ENCODE measurements around the gene CRY2.
A peak's percentile ranks its signal among the peaks of the same experiment; 100 is the strongest.

CRY2 gene

DNA sequence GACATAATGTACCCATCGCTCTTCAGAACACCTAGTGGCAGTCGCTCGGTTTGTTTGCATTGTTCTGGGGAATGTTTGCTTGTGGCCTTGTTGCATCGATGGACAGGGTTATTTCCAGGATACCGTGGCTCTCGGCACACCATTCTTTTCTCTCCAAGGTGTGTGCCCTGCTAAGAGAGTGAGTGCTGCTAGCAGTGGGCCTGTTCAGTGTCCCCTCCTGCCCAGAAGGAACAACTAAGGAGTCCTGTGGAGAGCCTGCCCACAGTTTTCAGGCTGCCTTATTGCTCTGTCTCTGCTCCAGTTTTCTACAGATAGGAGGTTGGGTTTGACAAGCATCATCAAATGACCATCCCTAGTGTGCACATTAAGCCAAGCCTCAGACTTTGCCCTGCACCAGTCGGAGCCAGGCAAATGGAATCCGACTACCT is 1.4 kb downstream of the CRY2 start:
- DNase-seq = no peak

DNA sequence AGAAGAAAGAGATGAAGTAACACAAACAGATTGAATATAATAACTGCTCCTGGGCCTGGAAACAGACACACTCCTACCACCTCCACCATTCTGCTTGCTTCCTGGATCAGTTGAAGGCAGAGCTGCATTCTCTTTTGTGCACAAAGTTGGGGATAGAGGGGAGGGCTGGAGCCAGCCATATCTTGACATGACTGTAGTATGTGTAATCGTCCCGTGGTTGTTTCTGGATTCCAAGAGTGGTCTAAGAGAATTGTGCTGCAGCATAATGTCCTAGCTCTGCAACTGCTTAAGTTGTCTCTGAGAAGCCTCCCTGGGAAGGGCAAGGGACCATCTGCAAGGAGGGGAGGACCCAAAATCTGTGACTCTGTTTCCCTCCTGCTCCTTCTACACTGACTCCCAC is 3.2 kb downstream of the CRY2 start:
- DNase-seq = no peak

DNA sequence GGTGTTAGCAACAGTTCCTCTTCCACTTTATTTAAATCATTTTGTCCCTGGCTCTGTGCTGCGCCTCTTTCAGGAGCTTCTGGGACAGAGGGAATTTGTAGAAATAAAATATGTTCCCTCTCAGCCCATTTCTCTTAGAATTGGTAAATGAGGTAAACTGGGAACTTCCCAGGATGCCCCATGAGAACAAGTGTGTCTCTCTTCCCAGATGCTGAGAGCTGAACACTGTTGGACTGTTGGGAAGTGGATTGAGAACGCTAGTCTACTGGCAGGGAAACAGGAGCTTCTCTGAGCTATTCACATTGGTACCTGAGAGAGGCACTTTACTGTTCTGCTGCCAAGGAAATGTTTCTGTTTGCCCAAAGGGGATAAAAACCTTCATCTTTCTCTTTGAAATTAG is 4.0 kb downstream of the CRY2 start:
- DNase-seq = peak; percentile 7 to 21

- peak in 1 of 2 donors; percentile 41 for DNase-seq
These were observed 4.9 kb downstream of the CRY2 start for GRCh38 chr11:45852018-45852711.

DNA sequence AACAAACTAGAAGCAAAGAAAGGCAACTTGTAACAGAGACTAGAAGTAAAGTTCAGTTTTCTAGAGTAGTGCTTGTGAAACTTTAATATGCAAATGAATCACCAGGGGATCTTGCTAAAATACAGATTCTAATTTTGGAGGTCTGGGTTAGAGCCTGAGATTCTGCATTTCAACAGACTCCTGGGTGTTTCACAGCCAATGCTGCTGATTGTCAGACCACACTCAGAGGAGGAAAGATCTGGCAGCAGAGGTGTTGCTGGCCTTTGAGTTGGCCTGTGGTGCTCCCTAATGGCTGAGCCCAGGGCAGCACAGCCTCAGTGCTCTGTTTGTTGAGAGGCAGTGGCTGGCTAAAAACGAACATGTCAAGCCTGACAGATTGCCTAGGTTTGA is 5.4 kb downstream of the CRY2 start:
- DNase-seq = peak; percentile 4 to 48

- no peak for DNase-seq
These were observed 6.3 kb downstream of the CRY2 start for GRCh38 chr11:45853332-45854219.

- DNase-seq = no peak
These were observed 8.0 kb downstream of the CRY2 start for GRCh38 chr11:45855308-45855707.

- no peak for DNase-seq
These were observed 8.8 kb downstream of the CRY2 start for GRCh38 chr11:45856044-45856468.

DNA sequence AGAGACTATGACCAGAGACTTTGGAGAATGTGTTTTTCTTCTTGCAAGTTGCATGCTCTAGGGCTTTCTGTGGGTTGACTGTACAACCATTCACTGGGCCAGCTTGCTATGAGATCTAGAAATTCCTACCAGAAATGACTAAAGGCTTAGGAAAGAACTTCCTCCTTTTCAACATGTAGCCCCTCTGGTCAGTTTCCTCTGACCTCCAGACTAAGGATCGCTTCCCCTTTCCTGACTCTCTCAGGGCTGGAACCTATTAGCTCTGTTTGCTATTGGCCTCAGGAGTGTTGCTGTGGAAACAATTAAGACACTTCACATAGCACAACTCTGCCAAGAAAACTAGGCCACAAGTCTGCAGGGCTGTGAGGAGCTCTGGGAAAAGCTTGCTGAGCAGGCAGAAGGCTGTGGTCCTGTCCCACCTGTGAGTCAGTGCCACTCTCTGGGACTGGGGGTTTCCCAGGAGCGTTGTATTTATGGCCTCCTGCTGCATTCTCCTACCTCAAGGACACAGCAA is 10.7 kb downstream of the CRY2 start:
- peak; percentile 43 to 88 for DNase-seq

DNA sequence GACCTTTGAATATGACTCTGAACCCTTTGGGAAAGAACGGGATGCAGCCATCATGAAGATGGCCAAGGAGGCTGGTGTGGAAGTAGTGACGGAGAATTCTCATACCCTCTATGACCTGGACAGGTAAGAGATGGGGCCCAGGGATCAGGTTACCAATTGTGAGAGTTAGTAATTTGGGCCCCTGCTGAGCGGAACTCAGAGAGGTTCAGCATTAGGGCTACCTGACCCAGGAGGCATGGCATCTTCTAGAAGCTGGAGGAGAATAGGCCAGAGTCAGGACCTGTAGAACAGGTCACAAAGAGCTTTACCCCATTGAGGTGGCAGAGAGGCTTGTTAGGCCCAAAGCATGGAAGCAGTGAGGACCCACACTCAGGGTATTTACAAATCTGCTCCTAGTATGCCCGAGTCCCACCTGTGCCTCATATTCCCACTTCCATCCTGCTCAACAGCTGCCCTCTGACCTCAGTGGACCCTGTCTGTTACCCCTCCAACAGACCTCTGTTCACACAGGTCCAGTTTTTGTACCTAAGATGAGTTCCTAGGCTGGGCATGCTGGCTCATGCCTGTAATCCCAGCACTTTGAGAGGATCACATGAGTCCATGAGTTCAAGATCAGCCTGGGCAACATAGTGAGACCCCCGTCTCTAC is 11.6 kb downstream of the CRY2 start:
- no peak for DNase-seq

DNA sequence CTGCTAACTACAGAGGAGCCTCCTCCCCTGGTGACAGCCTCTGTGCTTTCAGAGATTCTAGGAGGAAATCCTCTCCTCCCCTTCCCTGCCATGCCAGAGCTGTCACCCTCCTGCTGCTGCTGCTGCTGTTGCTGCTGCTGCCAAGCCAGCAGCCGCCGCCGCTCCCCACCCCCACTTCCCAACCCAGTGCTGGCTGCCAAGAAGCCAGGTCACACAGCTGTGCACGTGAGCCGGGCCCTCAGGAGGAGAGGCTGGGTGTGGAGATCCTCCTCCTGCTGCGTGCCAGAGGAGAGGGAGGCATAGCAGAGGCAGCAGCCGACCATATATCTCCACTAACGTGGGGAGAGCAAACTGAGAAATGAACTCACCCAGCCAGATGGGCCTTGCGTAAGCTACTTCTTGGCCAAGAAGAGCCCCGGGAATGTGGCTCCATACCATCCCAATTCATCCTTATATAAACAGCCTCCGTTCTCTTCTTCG is 12.4 kb downstream of the CRY2 start:
- DNase-seq = no peak

- no peak for DNase-seq
These were observed 13.1 kb downstream of the CRY2 start for GRCh38 chr11:45860348-45860747.

DNA sequence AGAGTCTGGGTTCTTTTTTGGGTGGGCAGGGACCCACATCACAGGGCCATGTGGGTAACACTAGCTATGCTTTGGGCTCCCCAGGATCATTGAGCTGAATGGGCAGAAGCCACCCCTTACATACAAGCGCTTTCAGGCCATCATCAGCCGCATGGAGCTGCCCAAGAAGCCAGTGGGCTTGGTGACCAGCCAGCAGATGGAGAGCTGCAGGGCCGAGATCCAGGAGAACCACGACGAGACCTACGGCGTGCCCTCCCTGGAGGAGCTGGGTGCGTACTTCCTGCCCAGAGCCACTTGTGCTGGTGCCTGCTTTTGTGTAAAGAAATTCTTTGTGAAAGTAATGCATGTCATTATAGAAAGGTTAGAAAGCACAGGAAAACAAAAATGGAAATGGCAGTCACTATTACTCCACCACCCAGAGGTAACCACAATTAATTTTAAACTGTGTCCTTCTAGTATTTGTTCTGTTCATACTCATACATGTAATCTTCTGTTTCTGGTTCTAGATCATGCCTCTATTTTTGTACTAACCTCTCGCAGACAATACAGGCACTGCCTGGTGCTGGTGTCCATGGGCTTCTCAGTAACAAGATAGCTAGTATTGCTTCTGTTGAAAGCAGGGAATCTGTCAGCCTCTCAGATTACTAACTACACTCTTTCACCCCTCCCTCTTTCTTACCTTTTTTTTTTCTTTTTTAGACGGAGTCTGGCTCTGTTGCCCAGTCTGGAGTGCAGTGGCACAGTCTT is 13.7 kb downstream of the CRY2 start:
- DNase-seq = no peak

DNA sequence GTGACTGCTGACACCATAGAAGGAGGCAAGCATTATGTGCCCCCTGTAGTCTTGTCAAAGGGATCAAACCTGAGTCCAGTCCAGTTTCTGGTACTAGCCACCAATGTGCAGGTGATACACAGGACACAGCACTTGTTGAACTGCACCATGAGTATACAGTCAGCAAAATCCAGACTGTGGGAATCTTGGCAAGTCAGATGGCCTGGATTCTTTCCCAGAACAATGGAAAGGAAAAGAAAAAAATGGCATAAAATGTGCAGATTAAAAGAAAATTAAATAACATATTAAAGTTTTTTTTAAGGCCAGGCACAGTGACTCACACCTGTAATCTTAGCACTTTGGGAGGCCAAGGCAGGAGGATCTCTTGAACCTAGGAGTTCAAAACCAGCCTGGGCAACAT is 16.8 kb downstream of the CRY2 start:
- no peak for DNase-seq

DNA sequence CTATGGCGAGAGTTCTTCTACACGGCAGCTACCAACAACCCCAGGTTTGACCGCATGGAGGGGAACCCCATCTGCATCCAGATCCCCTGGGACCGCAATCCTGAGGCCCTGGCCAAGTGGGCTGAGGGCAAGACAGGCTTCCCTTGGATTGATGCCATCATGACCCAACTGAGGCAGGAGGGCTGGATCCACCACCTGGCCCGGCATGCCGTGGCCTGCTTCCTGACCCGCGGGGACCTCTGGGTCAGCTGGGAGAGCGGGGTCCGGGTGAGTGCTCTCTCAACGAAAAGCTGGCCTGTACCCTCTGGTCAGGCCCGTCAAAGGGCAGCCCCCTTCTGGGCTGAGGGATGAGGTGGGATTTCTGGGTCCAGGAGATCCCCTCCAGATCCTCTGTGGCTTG is 22.3 kb downstream of the CRY2 start:
- no peak for DNase-seq

DNA sequence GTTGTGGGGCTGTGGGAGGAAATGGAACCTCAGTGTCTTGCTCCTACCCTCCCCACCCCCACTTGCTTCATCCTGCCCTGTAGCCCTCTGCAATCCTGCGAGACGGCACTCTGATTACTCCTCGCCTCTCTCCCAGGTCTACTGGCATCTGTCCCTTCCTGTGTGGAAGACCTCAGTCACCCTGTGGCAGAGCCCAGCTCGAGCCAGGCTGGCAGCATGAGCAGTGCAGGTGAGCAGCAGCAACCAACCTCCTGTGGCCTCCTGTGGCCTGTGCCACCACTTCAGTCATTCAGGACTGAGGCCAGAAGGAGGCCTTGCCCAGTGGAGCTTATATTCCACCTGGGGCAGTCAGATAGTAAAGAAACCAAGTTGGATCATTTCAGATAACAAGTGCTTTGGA is 23.4 kb downstream of the CRY2 start:
- no peak for DNase-seq

DNA sequence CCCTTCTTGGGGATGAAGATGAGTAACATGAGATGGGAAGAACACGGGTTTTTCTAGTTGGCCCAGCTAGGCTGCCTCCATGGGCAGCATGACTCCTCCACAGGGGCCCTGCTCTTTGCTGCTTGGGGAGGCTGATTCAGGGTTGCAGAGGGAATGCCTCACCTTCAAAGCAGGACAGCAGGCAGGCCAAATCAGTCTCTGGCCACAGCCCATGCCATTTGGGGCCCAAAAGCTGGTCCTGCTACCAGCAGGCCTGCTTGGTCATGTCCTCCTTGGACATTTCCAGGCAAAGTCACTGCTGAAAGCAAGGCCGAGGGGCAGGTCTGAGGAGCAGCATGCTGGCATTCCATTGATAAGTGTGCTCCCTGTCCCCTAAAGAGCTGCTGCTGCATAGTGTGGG is 24.4 kb downstream of the CRY2 start:
- no peak for DNase-seq

DNA sequence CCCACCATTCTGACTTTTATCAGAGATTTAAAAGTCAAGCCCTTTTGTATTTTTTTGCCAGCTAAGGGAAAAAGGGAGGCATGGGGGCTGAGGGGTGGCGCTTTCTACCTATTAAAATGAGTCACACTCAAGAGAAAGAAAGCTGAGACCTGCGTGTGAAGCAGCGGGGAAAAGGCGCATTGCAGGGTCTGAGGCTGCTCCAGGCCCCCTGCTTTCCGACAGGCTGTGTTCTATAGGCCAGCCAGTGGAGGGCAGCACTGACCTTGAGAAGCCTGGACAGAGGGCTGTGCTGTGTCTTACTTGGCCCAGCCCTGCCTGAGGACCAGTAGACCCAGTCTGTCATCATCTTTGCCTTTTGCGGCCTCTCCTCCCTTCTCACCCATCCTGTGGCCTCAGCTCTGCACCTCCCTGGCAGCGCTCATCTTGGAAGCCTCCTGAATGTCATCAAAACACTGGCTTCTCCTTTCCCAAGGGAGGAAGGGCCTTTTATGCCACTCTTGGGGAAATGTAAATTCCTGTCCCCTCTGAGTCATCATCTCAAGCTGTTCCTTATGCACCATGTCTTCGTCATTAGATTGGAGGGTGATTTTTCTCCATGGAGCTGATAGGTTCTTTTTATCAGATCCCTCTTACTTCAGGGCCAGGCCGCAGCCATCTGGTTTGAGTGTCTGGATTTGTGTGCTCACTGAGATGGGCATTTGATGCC is 25.5 kb downstream of the CRY2 start:
- peak; percentile 34 to 36 for DNase-seq

DNA sequence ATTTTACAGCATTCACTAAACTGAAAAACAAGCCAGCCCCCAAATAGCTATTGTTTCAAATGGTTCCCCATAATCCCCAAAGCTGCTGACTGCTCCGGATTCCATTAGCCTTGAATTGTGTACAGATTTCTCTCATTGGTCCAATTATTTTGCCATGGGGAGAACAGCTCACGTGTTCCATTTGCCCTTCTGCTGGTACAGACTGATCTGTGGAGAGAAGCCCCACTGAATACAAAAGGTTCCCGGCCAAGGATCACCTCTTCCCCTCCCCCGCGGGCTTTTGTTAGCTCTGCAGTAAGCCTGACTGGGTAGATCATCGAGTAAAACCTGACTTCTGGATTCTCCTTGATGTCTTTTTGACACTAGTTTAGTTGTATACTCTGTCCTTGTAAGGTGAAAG is 29.1 kb downstream of the CRY2 start:
- DNase-seq = no peak

DNA sequence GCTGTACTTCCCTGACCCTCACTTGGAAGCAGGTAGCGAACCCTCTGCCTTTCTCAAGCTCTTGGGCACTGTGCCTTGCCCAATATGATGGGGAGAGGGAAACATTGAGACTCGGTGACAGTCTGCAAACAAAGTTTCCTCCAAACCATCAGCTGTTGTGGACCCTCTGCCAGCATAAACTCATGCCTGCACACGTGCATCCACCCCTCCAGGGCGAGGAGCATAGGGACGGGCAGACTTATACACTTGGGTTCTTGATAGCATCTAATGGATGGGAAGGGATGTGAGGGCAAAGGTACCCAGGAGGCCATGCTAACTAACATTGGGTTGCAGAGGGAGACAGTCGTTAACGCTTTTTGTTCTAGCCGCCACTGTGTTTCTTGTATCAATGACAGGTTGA is 29.9 kb downstream of the CRY2 start:
- no peak for DNase-seq

DNA sequence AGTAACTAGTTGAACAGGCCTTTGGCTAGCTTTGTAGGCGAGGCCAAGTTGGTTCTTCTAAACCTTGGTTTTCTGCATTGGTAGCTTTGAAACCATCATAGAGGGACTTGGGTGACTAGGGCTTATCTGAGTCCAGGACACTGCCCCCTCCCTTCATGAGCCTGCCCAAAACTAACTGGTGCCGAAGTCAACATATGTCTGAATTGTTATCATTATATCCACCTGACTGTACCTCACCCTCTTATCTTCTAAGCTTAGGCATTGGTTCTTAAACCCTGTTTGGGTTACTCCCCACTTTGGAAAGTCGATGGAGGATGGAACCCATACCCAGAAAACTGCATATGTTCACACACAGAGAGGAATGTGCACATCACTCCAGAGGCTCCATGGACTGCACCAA is 30.6 kb downstream of the CRY2 start:
- no peak for DNase-seq

All from inflammatory macrophage treated with lipopolysaccharide for 1 hour (primary cell).